Activated CD4-positive, alpha-beta T cell treated with anti-CD3 and anti-CD28 coated beads, Interleukin-2, amount 50 U/mL, for 48 hours (primary cell): Measurements from ENCODE around the gene ANKRD40CL.
"Not testable (repeated sequence)": the region's sequence is repeated elsewhere in the genome, so short reads cannot be mapped to it uniquely, and the experiment has no call there.

Source experiments
- DNase-seq, 2 experiments: peaks; one replicate each; pipeline ENCODE4 v3.0.0-alpha.2; 2020

ANKRD40CL gene

GRCh38 chr17:50758524-50758923 lies 8.8 kb downstream of the ANKRD40CL start:
- no peak for DNase-seq

- no peak for DNase-seq
These were observed 12.8 kb downstream of the ANKRD40CL start for GRCh38 chr17:50754521-50754920.

- no peak for DNase-seq
These were observed 18.1 kb downstream of the ANKRD40CL start for GRCh38 chr17:50749245-50749644.

- no peak for DNase-seq
These were observed 21.7 kb downstream of the ANKRD40CL start for GRCh38 chr17:50745631-50746030.

- no peak for DNase-seq
These were observed 28.2 kb downstream of the ANKRD40CL start for GRCh38 chr17:50739098-50739497.

GRCh38 chr17:50737118-50737698 lies 30.1 kb downstream of the ANKRD40CL start:
- peak in 1 of 2 experiments; percentile 30 for DNase-seq

GRCh38 chr17:50735287-50735686 lies 32.0 kb downstream of the ANKRD40CL start:
- DNase-seq: no peak

- DNase-seq: no peak
These were observed 35.5 kb downstream of the ANKRD40CL start for GRCh38 chr17:50731575-50732460.

- no peak for DNase-seq
These were observed 38.2 kb downstream of the ANKRD40CL start for GRCh38 chr17:50728881-50729765.

GRCh38 chr17:50728112-50728429 lies 39.2 kb downstream of the ANKRD40CL start:
- no peak for DNase-seq

GRCh38 chr17:50725769-50726655 lies 41.3 kb downstream of the ANKRD40CL start:
- no peak for DNase-seq

GRCh38 chr17:50724622-50725021 lies 42.7 kb downstream of the ANKRD40CL start:
- DNase-seq: not testable (repeated sequence)

- DNase-seq: no peak
These were observed 44.6 kb downstream of the ANKRD40CL start for GRCh38 chr17:50722746-50723145.

- no peak for DNase-seq
These were observed 45.9 kb downstream of the ANKRD40CL start for GRCh38 chr17:50721194-50722010.

- no peak for DNase-seq
These were observed 47.2 kb downstream of the ANKRD40CL start for GRCh38 chr17:50719924-50720794.

- DNase-seq: peak; percentile 94 to 95
These were observed 48.0 kb downstream of the ANKRD40CL start, which contains the start of gene LUC7L3 for GRCh38 chr17:50719144-50719923. LUC7L3 (plus strand) TSS chr17:50719603; CDS start chr17:50719733, 130 bp downstream.

- DNase-seq: no peak
These were observed 51.8 kb downstream of the ANKRD40CL start for GRCh38 chr17:50715471-50715870.

GRCh38 chr17:50712641-50713040 lies 54.7 kb downstream of the ANKRD40CL start:
- no peak for DNase-seq
